GM18507 (cell line): Measurements from ENCODE around the gene ITGB1.

Source experiments
- DNase-seq: peaks from one replicate; pipeline ENCODE4 v3.0.0; 2011; ENCODE audit warnings: low read depth; ENCODE audit not compliant: insufficient read length; ENCODE audit errors: extremely low spot score
- FAIRE-seq: peaks from 2 replicates; lab custom pipeline; 2011; peaks lifted over from hg19 to GRCh38; lab: Jason Lieb, UNC

ITGB1 gene

DNA sequence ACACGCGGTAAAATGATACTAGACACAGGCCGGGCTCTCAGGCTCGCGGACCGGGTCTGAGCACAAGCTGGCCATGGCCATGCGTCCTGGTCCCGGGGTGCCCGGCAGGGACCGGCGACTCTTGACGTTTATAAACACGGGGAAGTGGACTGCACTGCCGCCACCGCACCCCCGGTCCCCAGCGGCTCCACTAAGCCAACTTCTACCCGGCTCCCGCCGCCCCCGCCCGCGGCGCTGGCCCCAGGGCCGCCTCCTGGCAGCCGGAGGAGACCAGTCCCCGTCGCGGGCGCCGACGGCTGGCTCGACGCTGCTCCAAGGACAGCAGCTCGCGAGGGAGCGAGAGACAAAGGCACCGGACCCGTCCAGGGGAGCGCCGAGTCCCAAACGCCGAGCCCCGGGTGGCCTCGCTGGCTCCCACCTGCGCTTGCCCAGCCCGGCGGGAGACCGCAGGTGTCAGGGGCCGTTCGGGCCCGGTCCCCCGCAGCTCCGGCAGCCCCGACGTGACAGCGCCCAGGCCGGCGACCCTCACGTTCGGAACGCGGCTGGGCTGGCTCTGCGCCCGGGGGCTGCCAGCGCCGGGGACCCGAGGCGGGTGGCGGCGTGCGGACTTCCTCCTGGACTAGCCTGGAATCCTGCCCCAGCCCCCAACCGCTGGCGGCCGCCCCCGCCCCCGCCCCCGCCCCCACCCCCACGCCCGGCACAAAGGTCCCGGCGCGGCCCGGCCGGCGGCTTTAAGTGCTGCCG is 517 bp downstream of the ITGB1 start:
- FAIRE-seq (no peak), DNase-seq (no peak)

DNA sequence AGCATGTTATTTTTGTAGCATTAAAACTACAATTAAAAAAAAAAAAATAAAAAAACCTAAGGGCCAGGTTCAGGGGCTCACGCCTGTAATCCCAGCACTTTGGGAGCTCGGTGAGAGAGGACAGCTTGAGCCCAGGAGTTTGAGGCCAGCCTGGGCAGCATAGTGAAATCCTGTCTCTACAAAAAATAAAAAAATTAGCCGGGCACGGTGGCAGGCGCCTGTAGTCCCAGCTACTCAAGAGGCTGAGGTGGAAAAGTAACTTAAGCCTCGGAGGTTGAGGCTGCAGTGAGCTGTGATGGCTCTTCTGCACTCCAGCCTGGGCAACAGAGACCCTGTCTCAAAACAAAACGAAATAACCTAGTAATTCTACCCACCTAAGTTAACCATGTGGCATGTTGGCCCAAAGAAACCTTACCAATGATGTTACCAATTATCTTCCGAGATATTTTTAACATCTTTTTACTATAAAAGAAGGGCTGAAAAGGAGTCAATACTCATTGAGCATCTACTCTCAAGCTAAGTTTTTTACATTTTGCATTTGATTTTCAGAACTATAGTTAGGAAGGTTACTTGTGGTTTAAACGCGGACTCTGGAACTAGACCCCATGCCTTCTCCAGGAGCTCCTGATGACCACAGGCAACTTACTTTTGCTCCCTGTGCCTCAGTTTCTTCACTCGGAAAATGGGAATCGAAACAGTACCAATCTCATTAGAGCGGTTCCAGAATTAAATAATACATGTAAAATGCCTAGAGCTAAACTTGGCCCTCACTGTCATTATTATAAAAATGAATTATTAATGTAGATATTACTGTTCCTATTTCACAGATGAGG is 1.4 kb downstream of the ITGB1 start:
- DNase-seq = no peak
- FAIRE-seq = no peak

- FAIRE-seq (no peak), DNase-seq (no peak)
Observed at GRCh38 chr10:32955790-32956189, 2.2 kb downstream of the ITGB1 start.

DNA sequence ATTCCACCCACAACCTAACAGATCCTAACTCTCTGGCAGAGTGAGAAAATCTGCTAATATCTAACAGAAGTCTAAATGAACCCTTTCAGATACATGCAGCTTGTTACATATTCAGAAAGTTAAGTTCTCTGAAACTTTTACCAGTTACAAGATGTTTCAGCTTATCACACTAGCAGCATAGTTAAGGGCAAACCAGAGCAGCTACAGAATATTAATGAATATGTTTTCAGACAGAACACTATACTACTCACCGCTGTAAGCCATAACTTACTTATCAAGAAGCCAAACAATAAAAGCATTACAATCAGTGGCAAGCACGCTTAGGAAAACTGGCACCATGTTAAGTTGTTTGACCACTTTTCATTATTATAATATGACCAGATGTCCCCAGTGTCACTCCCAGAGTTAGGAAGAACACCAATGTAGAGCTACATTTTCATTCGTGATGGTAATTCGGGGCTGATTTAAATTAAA is 2.7 kb downstream of the ITGB1 start:
- no peak for FAIRE-seq

GRCh38 chr10:32954545-32955298 is 3.3 kb downstream of the ITGB1 start:
- no peak for FAIRE-seq
- no peak for DNase-seq

More for the DNA sequence above, 2.7 kb downstream of the ITGB1 start:
- no peak for DNase-seq

DNA sequence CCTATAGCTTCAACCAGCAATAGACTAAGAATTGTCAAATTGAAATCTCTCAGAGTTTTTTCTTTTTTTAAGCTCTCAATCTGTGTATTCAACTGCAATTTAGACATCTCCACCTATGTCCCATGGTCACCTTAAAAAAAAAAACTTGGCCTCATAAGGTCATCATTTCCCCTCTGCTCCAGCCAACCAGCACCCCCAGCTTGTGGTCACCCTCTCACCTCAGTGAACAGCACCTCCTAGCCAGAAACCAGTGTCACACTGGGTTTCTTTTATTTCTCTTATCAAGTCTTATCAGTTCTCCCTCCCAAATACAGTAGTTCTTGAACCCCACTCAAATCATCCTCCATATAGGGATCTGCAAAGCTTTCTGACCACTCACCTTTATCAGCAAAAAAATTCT is 4.0 kb downstream of the ITGB1 start:
- DNase-seq = no peak
- no peak for FAIRE-seq

DNA sequence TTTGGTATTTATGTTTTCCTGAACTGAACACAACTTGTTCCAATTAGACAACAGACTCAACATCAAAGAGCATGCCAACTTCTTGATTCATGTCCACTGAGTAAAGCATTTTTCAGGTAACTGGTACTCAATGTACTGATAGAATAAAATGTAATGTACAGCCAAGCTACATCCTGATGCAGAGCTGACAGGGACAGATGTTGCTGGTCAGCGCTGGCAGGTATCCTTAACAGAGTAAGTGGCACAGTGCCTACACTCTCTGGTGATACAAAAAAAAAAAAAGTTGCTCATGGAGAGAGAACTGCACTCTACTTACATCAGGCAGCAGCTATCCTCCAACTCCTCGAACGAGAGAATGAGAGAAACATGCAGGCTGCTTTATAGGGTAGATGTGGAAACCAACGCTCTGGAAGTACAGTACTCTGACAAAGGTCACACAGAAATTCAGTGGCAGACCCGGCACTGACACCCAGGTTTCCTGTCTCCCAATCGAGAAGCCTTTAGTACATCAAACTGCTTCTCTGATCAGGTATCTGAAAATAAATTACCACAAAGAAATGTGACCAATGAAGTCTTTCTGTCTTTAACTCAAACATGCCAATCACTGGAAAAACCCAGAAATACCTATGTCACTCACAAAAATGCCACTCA is 4.6 kb downstream of the ITGB1 start:
- DNase-seq = no peak
- no peak for FAIRE-seq

GRCh38 chr10:32952541-32953276 is 5.3 kb downstream of the ITGB1 start:
- DNase-seq (no peak), FAIRE-seq (no peak)

DNA sequence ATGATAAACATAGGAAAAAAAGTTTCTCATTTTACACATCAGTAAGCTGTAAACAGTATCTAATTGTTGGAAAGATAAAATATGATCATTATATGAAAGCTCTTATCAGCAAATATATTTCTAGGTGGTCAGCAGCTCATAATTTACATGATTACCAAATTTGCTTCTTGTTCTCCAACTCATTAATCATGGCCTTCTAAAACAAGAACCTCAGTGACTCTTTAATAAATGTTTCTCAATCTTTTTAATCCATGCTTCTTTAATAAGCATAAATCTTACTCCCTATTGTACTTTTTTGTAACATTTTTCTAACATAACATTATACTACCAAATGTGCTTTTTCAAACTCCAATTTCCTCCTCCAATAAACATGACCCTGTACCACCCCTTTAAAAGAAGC is 5.9 kb downstream of the ITGB1 start:
- no peak for FAIRE-seq

DNA sequence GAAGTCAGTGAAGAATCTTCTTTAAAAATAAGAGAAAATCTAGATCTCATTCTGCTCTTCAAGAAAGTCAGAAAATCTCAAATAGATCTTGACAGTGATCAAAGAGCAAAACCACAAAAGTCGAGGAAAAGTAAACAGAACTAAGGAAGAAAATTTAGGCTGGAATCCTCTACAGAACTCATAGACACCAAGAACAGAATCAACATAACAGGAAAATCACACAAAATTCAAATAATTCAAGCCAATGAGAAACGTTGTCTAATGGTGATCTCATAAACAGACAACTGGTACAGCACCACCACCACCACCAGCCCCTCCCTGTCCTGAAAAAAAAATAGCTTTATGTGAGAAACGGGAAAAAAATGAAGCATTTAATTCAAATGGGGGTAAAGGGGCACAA is 6.9 kb downstream of the ITGB1 start:
- FAIRE-seq (no peak), DNase-seq (no peak)

More for the DNA sequence above, 5.9 kb downstream of the ITGB1 start:
- no peak for DNase-seq

DNA sequence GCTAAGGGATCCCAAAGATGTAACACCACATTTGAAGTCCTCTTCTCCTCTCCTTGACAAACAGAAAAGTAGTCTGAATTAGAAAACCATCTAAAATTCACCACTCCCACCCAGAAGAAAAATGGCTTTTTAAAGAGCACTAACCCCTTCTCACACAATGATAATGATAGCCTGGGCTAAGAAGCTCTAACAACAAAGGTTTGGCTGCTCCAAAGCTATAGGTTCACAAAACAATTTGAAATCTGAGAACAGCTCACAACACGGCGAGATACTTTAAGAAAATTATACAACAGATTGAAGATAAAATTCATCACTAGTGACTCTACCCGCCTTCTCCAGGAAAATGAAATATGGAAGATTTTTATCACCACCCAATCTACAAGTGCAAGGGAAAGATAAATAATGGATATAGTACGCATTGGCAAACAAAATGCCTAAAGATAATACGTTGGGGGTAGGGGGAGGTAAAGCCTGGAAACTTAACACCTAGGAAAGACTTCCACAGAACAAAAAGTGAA is 7.4 kb downstream of the ITGB1 start:
- DNase-seq (no peak), FAIRE-seq (no peak)

- no peak for DNase-seq
- FAIRE-seq = peak; percentile 21
Observed at GRCh38 chr10:32949221-32949678, 8.8 kb downstream of the ITGB1 start.

GRCh38 chr10:32948451-32948850 is 9.6 kb downstream of the ITGB1 start:
- DNase-seq (no peak), FAIRE-seq (peak; percentile 54)

DNA sequence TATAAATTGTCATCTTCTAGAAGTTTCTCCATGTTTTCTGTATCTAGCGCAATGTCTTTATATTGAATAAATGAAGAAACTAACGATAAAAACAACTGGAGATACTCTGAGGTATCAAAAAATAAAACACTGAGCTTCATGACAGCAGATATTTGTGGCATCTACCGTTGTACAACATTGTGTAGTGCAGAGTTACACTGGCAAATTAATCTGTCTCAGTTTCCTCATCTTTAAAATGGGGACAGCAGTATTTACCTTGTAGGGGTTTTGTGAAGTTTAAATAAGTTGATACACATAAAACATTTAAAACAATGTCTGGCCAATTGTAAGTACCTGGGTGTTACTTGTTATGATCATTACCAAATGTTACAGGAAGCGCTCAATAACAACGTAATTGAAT is 10.4 kb downstream of the ITGB1 start:
- FAIRE-seq = no peak
- DNase-seq = no peak

- no peak for DNase-seq
- FAIRE-seq = no peak
Observed at GRCh38 chr10:32946108-32946507, 11.9 kb downstream of the ITGB1 start.

DNA sequence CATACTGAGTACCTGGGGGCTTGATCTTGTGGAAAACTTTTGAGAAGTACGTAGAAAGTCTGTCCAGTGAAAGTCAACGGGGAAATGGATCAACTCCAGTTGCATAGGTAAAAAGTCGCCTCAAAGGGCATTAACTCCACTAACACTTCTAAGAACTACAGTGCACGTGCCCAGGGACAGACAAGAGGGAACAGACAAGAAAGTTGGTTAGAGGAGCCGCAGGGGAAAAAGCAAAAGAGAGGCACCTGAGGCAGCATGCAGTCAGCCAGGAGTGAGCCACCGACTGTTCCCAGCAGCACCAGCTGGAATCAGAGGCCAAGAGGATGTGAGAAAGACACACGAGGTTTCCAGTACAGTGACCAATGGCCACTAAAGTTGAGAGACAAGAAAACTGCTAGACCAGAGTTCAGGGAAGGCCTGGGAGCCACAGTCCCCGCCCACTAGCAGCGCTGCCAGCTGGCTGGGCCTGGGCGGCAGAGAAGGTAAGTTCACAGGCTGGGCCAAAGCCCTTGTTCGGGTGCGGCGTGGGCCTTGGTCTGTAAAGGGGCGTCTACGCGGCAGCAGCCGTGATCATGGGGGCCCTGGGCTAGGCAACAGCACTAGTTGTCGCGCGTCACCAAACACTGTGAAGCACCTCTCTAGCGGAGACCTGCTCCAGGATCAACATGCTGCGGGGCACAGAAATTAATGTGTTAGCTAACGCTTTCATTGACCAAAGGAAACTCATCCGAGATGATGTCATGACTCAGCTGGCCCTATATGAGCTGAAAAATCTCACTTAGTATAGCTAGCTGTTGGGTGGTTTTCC is 14.0 kb downstream of the ITGB1 start:
- FAIRE-seq = no peak

GRCh38 chr10:32943395-32943794 is 14.6 kb downstream of the ITGB1 start:
- DNase-seq (no peak), FAIRE-seq (peak; percentile 77)

More for the DNA sequence above, 14.0 kb downstream of the ITGB1 start:
- DNase-seq = no peak

- FAIRE-seq = no peak
- DNase-seq = no peak
Observed at GRCh38 chr10:32942081-32942480, 15.9 kb downstream of the ITGB1 start.
